RPMI7951 (cell line): ENCODE data around the gene RAB27A. TPM values are rescaled to one million over a fixed set of nuclear protein-coding genes. Genes with fewer than 3 reads are reported as not detected.

Source experiments
- DNase-seq: peaks from one replicate; pipeline ENCODE4 v3.0.0-alpha.2; 2012; ENCODE audit warnings: low read depth
- total RNA-seq: library from RNA; depleted of rRNA; stranded (reverse); fragments of >200 nt; shearing (Covaris generic); gene quantifications from 2 replicates; pipeline ENCODE4 v1.2.3, GENCODE V29; 2014

RAB27A gene
- total RNA-seq, 1 experiment from 2014 or later, result 17.8 TPM

DNA sequence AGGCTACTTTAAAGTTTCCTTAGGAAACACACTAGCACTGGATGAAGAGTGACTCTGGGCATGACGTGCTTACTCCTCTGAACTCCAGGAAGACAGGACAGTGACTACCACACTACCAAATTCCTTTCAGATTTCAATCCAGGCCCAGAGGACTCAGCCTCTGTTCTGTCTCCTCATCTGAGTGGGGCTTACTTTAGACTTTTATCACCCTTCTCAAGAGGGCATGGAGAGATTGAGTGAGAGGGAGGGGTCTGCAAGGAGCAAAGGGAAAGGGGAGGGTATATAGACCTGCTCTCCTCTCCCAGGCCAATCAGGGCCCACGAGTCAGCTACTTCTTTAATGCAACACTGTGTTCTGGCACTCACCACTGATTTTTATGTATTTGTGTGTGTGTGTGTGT lies 63.5 kb downstream of the RAB27A start:
- no peak for DNase-seq

DNA sequence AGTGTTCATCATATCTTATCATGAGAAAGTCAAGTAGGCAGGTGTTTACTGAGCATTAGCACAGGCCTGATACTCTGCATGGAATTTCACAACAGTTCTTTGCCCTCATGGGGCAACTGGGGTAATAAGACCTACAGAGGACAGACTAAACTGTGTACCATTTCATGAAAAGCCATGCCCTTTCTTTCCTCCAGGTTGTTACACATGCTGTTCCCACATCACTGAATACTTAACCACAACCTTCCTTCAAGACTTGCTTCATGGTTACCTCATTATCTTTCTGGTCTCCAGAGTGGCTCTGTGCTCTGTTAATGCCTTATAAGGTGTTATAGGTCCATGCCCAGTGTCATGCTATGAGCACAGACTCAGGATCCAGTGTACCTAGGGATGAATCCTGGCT lies 64.7 kb downstream of the RAB27A start:
- DNase-seq, result no peak

DNA sequence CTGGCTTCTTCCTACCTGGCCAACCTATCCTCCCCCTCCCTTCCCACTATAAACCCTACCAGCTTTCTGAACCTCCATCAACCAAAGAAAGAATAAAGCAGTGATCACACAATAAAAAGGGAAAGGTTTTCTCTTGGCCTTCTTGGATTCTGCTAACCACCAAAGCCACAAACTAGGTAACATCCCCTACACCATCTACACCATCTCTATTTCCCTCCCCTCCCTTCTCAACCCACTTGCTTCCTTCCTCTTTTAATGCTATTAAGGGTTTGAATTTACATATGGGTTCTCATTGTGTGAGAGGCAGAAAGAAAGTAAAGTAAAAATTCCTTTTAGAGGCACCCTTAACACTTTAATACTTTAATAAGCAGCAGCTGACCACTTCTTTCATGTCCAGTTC lies 67.0 kb downstream of the RAB27A start:
- DNase-seq, result no peak

DNA sequence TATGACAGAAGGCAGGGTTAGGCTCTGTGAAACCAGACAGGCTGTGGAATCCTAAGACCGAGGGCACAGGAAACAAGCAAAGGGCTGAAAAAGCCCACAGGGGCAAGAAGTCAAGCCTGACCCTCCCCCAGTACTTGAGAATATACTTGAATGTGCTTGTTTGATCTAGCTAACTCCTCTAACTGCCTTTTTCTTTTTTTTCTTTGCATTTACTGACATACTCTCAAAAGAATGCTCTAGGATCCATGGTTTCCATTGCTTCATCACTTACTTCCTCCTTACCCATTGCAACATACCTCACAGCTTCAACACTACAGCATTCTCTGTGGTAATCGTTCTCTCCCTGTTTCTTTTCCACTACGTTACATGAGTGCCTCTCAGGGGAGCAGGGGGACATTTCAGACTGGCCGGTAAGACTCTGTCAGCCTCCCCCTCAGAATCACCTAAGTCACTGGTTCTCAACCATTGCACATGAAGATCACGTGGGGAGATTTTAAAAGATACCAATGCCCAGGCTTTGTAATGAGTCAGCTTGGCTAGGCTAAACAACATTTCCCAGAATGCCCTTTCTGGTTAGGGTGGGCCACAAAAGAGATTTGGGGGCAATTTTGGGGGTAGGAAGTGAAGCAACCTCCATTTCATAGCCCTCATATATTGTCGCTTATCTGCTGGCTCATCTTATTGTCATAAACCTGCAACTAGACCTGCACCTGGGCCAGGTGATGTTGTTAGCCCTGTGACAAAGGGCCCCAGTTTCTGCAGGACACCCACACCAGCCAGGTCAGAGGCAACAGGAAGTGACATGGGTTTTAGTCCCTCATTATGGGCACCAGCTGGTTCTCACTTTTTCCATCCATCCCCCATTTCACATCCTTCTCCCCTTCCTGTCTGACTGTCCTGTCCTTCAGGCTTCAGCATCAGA lies 68.3 kb downstream of the RAB27A start:
- DNase-seq, result peak; percentile 82

DNA sequence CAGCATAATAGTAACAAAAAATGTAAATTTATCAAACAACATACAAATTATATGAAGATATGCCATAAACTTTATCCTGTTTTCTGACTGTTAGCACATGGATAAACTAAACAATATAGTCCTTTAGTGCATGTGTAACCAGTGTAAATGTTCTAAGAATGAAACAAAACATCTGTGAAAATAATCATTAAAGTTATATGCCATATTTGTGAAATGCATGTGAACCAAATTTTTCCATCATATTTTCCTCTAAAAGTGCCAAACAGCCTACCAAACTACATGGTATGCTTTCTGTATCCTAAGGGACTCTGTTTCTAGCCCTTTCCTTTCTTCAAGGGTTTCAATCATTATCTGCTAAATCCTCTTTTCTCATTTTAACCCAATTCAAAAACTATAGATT lies 69.0 kb downstream of the RAB27A start:
- no peak for DNase-seq

DNA sequence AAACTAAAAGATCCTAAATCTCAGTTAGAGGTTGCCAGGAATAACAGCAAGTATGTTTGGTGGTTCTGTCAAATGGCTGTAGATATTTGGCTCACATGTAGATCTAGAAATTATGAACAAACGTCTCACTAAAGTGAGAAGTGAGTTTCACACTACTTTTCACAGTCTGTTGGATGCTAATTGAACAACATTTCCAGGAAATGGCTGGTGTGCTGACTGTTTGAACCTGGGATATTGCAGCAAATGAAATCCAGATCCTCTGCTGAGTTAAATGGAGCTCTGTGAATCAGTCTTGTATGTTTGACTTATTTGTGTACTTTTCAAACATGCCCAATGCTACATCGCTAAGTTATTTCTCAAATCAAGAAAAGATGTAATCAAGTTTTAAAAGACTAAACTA lies 71.6 kb downstream of the RAB27A start:
- DNase-seq, result no peak

DNA sequence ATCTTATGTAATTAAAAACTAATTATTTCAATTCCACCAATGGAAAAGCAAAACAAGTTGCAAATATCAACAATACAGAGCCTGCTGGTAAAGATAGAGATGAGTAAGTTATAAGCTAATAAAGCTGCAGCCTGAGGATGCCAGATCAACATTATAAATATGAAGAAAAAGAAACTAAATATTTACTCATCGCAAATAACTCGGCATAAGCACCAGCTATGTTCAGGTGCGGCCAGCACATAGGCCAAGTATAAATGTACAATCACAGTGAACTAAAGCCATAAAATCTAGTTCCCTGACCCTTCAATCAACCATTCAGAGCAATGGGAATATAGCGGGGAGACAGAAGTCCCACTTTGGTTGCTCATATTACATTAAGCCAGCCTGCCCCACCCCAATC lies 85.1 kb downstream of the RAB27A start:
- DNase-seq, result no peak

DNA sequence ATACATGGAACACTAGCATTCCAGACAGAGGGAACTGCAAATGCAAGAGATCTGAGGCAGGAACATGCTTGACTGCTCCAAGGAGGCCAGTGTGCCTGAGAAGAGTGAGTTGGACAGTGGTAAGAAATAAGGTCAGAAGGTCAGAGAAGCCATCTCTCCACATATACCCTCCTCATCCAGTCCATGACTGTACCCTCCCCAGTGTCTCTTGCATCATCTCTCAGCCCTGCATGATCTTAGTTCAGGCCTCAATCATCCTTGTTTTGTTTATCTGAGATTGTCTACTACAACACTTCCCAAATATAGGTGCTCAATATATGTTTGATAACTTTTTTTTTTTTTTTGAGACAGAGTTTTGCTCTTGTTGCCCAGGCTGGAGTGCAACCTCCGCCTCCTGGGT lies 87.4 kb downstream of the RAB27A start:
- DNase-seq, result no peak

DNA sequence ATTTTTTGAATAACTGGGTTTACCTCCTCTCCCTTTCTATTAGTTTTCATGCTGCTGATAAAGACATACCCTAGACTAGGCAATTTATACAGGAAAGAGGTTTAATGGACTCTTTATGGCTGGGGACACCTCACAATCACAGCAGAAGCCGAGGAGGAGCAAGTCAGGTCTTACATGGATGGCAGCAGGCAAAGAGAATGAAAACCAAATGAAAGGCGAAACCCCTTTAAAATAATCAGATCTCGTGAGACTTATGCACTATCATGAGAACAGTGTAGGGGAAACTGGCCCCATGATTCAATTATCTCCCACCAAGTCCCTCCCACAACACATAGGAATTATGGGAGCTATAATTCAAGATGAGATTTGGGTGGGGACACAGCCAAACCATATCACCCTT lies 90.9 kb downstream of the RAB27A start:
- DNase-seq, result no peak

DNA sequence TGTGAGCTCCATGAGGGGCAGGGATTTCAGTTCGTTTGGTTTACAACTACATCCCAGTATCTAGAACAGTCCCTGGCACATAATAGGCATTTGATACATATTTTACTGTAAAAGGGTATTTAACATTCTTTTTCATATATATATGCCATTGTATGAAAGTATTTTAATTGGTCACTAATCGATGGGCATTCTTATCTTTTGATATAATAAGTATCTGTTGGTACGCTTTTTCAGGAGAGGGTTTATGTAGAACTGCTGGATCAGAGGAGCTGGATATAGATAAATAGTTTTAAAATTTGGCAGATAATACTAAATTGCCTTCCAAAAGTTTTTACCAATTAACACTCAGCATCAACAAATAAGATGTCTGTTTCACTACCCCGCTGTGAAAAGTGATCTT lies 91.9 kb downstream of the RAB27A start:
- DNase-seq, result no peak

DNA sequence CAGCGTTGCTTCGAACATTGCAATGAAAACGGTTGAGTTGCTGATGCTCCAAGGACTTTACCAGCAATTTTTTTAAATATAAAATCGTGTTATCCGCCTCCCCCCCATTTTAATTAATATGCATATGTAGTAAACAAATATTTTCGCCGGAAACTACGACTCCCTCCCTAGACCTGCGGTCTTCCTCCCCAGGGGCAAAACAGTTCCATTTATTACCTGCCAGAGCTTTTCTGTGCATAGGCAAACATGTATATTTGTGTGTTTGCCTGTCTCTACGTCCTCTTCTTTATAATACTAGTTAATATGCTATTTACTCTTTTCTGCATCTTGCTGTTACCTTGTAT lies 92.3 kb downstream of the RAB27A start:
- no peak for DNase-seq

DNA sequence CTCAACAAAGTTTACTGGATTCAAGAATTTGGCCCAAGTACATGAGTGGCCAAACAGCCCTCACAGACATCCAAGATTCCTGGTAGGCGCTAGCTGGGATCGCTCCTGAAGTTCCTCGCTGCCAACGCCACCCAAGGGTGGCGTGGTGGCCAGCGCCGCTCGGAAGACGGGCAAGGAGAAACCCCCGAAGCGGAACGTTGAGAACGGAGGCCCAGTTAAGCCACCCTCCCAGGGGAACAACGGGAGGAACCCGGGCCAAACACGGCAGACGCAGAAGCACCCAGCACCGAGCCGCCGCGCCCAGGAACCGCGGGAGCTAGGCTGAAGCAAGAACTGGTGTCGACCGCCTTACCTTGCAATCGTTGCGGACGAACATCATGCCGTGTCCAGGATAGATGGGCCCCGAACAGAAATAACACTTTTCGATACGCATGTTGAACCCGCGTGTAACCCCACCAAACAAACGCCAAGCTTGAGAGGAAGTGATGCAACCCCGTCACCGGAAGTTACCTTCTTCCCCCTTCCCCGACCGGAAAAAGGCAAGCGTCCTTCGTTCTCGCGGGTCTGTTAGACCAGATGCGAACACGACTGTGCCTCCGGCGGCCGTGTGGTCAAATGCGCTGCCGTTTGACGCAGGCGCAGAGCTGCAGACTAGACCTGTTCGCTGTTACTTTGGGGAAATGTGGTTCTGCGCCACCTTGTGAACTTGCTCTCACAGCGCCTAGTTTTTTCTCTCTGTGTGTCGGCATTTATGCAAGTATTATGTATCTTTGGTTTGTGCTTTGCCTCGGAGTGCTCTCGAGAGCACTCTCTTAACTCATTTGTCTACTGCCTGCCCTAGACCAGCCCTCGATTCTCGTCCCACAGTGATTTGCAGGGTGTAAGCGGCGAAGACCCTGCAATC lies 92.9 kb downstream of the RAB27A start, which contains the start of gene RSL24D1:
RSL24D1 (minus strand) TSS at position 484 of the 904 bp plus-strand sequence; CDS start at position 433, 51 bp downstream.
- DNase-seq, result peak; percentile 98

DNA sequence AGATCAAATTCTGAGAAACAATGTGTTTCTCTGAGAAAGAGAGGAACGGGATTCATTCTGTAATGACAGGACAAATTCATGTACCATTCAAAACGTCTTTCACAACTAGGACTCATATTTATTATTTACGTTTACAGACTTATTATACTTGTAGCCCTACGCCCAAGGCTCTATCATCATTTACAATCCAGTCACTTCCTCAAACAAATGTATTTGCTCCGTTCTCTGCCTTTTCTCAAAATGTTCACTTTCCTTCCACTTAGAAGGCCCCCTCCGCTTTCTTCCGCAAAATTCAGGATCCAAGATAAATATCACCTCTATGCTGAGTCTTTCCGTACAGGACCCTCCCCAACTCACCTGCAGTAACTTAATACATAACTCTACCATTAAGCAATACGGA lies 93.6 kb downstream of the RAB27A start:
- no peak for DNase-seq

DNA sequence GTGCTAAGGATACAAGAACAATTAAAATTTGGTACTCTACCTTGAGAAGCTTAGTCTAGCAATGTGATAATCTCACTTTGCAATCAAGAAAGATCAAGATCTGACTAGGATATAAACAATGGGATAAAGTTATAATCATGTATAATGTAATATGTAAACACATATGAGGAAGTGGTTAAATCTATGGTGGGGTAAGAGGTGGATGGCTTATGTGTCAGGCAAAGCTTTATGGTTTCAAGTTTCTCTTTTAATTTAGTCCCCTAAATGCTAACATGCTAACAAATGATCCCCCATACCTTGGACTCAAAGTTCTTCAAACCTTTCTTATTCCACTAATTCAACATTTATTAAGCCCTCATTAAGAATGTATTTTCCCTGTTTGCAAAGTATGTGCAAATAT lies 95.4 kb downstream of the RAB27A start:
- DNase-seq, result no peak

DNA sequence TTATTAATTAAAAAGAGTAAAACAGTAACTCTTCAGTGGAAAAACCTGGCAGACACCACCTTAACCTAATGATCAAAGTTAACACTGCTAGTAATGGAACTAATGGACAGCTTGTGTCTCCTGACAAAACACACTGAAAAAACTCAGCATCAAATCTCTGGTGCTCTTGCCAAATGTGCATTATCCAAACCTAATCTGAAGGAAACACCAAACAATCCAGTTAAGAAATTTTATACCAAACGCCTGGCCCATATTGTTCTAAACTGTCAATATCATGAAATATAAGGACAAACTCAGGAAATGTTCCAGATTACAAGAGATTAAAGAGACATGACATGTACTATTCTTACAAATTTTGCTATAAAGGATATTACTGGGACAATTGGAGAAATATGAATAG lies 103.3 kb downstream of the RAB27A start:
- no peak for DNase-seq

DNA sequence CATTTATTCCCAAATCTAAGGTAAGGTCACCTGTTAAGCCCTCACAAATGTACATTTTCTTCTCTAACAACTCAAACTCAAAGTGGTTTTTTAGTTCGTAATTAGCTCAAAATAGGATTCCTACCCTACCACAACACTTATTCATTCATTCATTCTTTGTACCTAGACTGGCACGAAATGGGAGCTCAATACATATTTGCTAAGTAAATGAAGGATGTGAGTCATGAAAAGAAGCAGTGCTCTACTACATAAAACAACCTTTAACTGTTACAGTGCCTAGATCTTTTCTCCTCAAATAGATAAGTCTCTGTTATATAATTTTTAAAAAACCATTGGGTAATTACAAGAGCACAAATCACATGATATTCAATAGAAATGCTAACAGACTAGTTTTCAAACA lies 105.9 kb downstream of the RAB27A start:
- DNase-seq, result peak; percentile 21

DNA sequence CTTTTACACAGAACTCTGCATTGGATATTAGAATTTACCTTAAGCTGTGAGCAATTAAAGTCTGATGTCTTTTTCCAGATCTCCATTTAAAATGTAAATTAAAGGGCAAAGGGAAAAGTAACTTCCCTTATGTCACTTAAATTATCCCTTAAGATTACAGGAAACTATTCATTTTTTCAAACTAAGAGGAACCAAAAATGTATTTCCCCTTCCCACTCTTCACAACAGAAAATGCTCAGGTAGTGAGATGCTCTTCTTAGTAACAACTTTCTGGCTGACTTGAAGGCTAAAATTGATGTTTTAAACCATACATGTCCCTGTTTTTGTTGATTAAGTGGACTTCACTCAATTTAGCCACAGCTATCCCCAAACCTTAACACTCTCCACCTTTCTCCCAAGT lies 110.5 kb downstream of the RAB27A start:
- DNase-seq, result no peak

DNA sequence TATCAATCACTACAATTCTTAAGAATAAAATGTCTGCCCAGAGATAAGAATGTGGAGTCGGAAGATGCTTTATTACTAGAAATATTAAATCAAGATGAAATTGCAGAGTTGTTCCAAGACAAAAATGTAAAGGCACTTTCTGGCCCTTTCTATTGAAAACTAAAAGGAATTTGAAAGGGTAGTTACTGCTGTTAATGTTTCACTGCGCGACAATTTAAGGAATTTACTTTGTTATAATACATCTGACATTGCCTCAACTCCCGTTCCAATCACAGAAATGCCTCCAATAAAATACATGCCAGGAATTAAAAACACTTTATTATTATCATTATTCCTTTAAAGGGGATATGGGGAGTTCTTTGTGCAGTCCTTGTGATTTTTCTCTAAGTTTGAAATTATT lies 119.3 kb downstream of the RAB27A start:
- DNase-seq, result no peak

DNA sequence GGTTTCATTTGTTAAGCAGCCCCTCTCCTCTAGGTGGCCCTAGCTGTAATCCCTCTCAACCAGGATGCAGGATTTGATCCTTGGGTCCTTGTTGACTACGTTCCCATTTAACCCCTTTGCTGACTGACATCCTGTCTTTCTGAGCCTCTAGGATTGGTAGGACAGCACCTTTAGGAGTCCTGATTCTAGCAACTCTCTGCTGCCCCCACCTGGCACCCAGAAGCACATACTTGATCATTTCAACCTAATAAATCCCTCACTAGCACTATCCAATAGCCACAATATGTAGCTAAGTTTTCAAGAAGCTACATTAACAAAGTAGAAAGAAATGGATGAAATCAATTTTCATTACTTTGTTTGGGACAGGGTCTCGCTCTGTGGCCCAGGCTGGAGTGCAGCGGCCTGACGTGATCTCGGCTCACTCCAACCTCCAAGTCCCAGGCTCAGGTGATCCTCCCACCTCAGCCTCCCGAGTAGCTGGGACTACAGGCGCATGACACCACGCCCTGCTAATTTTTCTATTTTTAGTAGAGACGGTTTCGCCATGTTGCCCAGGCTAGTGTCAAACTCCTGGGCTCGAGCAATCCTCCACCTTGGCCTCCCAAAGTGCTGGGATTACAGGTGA lies 121.2 kb downstream of the RAB27A start:
- DNase-seq, result peak; percentile 68

DNA sequence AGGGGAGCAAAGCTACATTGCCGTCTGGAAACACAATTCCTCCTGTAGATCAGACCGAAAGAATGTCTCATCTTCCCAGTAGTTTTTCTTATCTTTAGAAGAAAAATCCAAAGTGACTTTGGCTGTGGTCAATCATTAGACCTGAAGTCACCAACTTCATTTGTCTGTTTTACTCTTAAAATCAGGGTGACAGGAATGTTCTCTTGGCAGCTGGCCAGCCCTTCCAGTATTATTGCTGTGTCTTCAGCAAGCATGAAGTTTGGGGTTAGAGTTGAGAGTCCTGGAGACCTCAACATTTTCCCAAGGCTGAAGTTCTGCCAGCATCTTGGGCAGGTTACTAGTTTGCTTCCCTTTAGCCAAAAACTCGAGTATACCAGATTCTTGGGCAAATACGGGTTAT lies 125.3 kb downstream of the RAB27A start:
- peak; percentile 2 for DNase-seq
